ENCODE data around the gene LIME1. TPM values are rescaled to one million over a fixed set of nuclear protein-coding genes. Genes with fewer than 3 reads are reported as not detected.
A peak's percentile ranks its signal among the peaks of the same experiment; 100 is the strongest.
"Not testable (repeated sequence)": the region's sequence is repeated elsewhere in the genome, so short reads cannot be mapped to it uniquely, and the experiment has no call there.

The LIME1 gene
- total RNA-seq, 2 experiments from 2014 or later, result 14.7 to 17.6 TPM

DNA sequence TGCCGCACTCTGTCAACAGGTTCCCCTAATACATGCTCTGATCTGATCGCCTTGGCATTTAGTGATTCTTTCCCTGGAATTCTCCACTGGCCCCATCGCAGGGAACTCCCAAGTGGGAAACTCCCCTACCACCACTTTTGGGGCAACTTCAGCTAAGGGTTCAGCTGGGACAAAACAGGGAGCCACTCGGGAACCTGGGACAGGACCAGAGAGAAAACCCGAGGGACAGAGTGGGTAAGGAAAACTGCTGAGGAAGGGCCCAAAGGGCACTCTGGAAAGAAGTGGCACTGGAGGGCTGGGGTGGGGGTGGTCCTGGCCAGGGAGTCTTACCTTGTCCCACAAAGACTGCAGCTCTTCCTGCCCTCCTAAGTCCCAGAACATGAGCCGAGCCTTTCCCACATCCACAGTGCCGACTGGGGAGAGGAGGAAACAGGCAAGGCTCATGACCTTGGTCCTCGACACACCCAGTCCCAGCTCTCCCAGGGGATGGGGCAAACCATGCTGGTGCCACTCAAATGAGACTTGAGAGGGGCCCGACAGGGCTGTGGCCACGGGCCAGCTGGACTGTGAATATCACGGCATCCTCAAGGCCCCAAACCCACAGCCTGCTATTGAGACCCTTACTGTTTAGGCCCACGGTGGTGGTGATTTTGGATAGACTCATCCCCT lies 30.3 kb upstream of the LIME1 start:
- no peak for DNase-seq
- POLR2A ChIA-PET, result interaction anchor here (0.8 to 3.5 kb wide), 2 partner anchors 9 to 31 kb away, joined by 3 to 30 read pairs; partner anchors contain the start of genes LIME1 and SLC2A4RG
- Mint-ChIP-seq H3K36me3 (peaks cover 38% of the 10 kb centered on the region), H3K27ac (peak overlapping the region; percentile 94), H3K27me3 (no peaks in the 10 kb centered on the region), H3K4me1 (ENCODE audit: low read depth) (peaks cover 38% of the 10 kb centered on the region), H3K9me3 (no peaks in the 10 kb centered on the region), H3K4me3 (peak overlapping the region; percentile 93)
- CTCF ChIA-PET, result interaction anchor here (0.8 to 3.6 kb wide), 7 partner anchors 7 to 169 kb away, joined by 3 to 36 read pairs (median 13); partner anchors contain the start of genes LIME1, PTK6, SLC2A4RG and TPD52L2
- intact Hi-C loops (cut with micrococcal nuclease), result loop anchor here (2.0 kb wide), 3 partner anchors 31 to 159 kb away; partner anchors contain the start of genes LIME1 and TPD52L2

DNA sequence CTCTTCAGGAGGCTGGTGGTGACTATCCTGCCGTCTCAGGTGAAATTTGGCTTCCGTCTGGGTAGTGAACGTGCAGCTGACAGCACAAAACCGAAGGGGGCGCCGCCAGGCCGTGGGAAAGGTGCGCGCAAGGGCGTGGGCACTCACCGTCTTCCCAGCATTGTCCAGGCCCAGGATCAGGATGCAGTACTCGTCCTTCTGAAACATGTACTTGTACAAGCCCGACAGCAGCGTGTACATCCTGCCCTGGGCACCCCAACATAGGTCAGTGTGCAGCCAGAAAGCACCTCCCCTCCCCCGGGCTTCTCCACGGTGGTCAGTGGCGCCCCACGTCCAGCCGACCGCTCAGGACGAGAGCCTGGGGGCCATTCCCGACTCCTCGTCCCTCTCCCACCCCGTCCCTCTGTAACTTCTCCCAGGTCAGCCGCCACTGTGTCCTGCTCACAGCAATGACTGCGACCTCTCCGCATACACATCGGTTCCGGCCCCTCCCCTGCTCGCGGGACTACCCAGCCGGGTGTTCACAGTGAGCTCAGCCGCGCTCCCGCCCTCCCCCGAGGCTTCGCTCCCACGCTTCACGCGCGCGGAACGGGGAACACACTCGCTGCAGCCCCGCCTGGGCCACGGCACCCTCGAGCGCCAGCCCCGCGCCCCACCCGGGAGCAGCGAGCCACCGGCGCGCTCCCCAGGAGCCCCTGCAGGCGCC lies 29.5 kb upstream of the LIME1 start:
- H3K9me3 Mint-ChIP-seq, result peaks cover under 1% of the 10 kb centered on the region

DNA sequence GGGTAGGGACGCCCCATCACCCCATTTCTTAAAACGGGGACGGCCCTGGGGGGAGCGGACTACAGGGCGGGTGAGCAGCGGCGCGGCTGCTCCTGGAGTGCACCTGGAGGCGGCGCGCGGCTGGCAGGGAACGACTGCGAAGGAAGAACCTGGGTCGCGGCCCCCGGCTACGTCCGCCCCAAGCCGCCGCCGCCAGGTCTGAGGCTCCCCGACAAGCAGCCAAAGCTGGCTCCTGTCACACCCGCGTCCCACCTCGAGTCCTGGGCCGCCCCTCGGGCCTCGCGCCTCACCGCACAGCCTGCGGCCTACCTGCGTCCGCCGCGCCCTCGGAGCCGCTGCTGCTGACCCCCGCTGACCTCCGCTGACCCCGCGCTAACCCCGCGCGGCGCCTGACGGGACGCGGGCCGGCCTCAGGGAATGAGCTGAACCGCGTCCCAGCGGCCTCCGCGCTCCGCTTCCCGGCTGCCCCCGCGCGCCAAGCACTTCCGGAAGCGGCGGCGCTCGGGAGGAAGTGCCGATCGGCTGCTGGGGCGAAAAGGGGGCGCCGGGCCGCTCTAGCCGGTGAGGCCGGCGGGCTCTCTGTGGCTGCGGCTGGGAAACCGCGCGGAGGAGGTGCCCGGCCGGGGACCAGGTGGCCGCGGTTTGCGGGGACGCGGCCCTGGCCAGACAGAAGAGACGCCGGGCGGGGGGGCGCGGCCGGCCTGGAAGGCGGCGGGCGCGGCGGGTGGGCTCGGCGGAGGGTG lies 28.7 kb upstream of the LIME1 start, which contains the start of the genes ARFRP1 and ZGPAT:
ARFRP1 (minus strand) TSS at position 419 of the 743 bp plus-strand sequence. CDS start 885 bp downstream, outside the sequence.
ZGPAT (plus strand) TSS at position 482 of the 743 bp plus-strand sequence. CDS start 542 bp downstream, outside the sequence.
- Mint-ChIP-seq H3K4me3 (peak within 1 kb of the TSS; percentile 93), H3K4me1 (ENCODE audit: low read depth) (peaks cover 44% of the 10 kb centered on the region), H3K9me3 (peaks cover 3% of the 10 kb centered on the region), H3K27me3 (no peaks in the 10 kb centered on the region), H3K27ac (peak within 1 kb of the TSS; percentile 94), H3K36me3 (peaks cover 48% of the 10 kb centered on the region)
- ChIA-PET CTCF (interaction anchor here (0.7 to 3.6 kb wide), 23 partner anchors 9 to 273 kb away, joined by 3 to 36 read pairs (median 4); partner anchors contain the start of genes LIME1, PTK6, RTEL1 and SLC2A4RG), POLR2A (interaction anchor here (0.6 to 3.5 kb wide), 12 partner anchors 9 to 251 kb away, joined by 3 to 30 read pairs (median 4); partner anchors contain the start of genes LIME1, SLC2A4RG and TPD52L2)
- peak; percentile 93 for DNase-seq
- intact Hi-C loops (cut with micrococcal nuclease), result loop anchor here (1.0 to 2.0 kb wide), 6 partner anchors 29 to 249 kb away; partner anchors contain the start of genes LIME1, TPD52L2 and UCKL1

More for the DNA sequence above, 29.5 kb upstream of the LIME1 start:
- Mint-ChIP-seq H3K4me1 (ENCODE audit: low read depth) (peaks cover 39% of the 10 kb centered on the region), H3K27ac (peak overlapping the region; percentile 94), H3K27me3 (no peaks in the 10 kb centered on the region), H3K4me3 (peak overlapping the region; percentile 93), H3K36me3 (peaks cover 42% of the 10 kb centered on the region)
- ChIA-PET POLR2A (interaction anchor here (0.6 to 3.5 kb wide), 13 partner anchors 8 to 252 kb away, joined by 3 to 30 read pairs (median 4); partner anchors contain the start of genes LIME1, SLC2A4RG and TPD52L2), CTCF (interaction anchor here (1.0 to 3.6 kb wide), 19 partner anchors 8 to 273 kb away, joined by 3 to 36 read pairs (median 5); partner anchors contain the start of genes LIME1, PTK6, SLC2A4RG and TPD52L2)
- peak; percentile 80 for DNase-seq
- intact Hi-C loops (cut with micrococcal nuclease), result loop anchor here (1.0 to 2.0 kb wide), 6 partner anchors 30 to 249 kb away; partner anchors contain the start of genes LIME1, TPD52L2 and UCKL1

DNA sequence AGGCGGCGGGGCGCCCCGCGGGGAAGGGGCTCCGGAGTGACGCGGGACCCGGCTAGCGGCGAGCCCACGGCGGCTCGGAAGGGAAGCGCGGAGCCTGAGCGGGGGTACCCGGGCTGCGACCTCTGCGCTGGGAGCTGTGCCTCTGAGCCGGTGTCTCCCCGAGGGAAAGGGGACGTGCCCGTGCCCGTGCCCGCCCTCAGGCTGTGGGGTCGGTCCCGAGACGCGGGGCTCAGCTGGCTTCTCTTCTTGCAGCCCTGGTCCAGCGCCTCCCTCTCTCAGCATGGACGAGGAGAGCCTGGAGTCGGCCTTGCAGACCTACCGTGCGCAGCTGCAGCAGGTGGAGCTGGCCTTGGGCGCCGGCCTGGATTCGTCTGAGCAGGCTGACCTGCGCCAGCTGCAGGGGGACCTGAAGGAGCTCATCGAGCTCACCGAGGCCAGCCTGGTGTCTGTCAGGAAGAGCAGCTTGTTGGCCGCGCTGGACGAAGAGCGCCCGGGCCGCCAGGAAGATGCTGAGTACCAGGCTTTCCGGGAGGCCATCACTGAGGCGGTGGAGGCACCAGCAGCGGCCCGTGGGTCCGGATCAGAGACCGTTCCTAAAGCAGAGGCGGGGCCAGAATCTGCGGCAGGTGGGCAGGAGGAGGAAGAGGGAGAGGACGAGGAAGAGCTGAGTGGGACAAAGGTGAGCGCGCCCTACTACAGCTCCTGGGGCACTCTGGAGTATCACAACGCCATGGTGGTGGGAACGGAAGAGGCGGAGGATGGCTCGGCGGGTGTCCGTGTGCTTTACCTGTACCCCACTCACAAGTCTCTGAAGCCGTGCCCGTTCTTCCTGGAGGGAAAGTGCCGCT lies 27.9 kb upstream of the LIME1 start:
- Mint-ChIP-seq H3K27ac (peak overlapping the region; percentile 65), H3K27me3 (no peaks in the 10 kb centered on the region), H3K4me1 (ENCODE audit: low read depth) (peaks cover 46% of the 10 kb centered on the region), H3K36me3 (peaks cover 52% of the 10 kb centered on the region), H3K9me3 (peaks cover 3% of the 10 kb centered on the region), H3K4me3 (peak overlapping the region; percentile 73)
- ChIA-PET CTCF (interaction anchor here (0.7 to 3.6 kb wide), 20 partner anchors 10 to 272 kb away, joined by 3 to 36 read pairs (median 4); partner anchors contain the start of genes LIME1, PTK6, RTEL1 and SLC2A4RG), POLR2A (interaction anchor here (0.6 to 3.5 kb wide), 10 partner anchors 10 to 187 kb away, joined by 3 to 30 read pairs (median 4); partner anchors contain the start of genes LIME1, SLC2A4RG and TPD52L2)
- DNase-seq, result no peak
- intact Hi-C loops (cut with micrococcal nuclease), result no loop called here

DNA sequence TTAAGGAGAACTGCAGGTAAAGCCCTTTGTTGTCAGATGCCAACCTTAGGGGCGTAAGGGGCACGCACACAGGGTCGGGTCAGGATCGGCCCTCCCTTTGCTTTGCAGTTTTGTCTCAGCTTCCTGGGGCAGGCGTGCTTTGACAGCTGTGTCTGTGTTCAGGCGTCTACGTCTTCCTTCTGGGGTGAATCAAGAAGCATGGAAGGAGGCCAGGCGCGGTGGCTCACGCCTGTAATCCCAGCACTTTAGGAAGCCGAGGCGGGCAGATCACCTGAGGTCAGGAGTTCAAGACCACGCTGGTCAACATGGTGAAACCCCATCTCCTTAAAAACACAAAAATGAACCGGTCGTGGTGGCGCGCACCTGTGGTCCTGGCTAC lies 27.3 kb upstream of the LIME1 start:
- Mint-ChIP-seq H3K27ac (peak overlapping the region; percentile 65), H3K9me3 (peaks cover 3% of the 10 kb centered on the region), H3K27me3 (no peaks in the 10 kb centered on the region), H3K36me3 (peaks cover 53% of the 10 kb centered on the region), H3K4me1 (ENCODE audit: low read depth) (peaks cover 46% of the 10 kb centered on the region), H3K4me3 (peak overlapping the region; percentile 73)
- no peak for DNase-seq
- CTCF ChIA-PET, result interaction anchor here (0.7 to 2.2 kb wide), 3 partner anchors 11 to 77 kb away, joined by 3 to 8 read pairs (median 5); no protein-coding TSS in a partner anchor
- intact Hi-C loops (cut with micrococcal nuclease), result no loop called here
- POLR2A ChIA-PET, result interaction anchor here (2.0 to 3.5 kb wide), 3 partner anchors 10 to 28 kb away, joined by 9 to 30 read pairs (median 15); partner anchors contain the start of genes LIME1 and SLC2A4RG

DNA sequence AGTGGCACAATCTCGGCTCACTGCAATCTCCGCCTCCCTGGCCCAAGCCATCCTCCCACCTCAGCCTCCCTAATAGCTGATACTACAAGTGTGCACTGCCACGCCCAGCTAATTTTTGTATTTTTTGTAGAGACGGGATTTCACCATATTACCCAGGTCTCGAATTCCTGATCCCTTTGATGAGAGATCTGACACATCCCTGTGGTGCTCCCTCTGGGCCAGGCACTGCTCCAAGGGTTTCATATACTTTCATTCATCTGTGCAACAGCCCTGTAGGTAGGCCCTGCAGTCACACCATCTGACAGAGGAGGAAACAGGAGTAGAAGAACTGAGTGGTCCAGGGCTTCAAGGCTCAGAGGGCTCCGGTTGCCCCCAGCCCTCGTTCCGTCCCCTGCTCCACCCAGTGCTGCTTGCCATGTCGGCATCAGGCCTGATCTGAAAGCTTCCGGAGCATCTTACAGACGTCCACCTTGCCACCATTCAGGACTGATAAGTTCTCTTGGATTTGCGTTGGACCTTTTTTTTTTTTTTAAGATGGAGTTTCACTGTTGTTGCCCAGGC lies 25.3 kb upstream of the LIME1 start:
- Mint-ChIP-seq H3K27me3 (no peaks in the 10 kb centered on the region), H3K36me3 (peaks cover 57% of the 10 kb centered on the region), H3K27ac (no peak overlapping the region), H3K9me3 (peaks cover 13% of the 10 kb centered on the region), H3K4me3 (no peak overlapping the region), H3K4me1 (ENCODE audit: low read depth) (peaks cover 52% of the 10 kb centered on the region)
- intact Hi-C loops (cut with micrococcal nuclease), result no loop called here
- CTCF ChIA-PET, result interaction anchor here (0.9 kb wide), 1 partner anchor 75 kb away, joined by 3 read pairs; no protein-coding TSS in a partner anchor
- POLR2A ChIA-PET, result no interaction called here
- DNase-seq, result no peak

DNA sequence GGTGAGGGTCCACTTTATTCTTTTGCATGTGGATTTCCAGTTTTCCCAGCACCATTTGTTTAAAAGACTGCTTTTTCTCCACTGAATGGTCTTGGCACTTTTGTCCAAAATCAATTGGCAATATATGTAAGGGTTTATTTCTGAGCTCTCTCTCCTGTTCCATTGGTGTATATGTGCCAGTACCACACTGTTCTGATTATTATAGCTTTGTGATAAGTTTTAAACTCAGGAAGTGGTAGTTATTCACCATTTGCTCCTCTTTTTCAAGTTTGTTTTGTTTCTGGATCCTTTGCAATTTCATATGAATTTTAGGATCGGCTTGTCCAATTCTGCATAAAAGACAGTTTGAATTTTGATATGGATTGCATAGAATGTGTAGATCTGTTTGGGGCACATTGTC lies 24.3 kb upstream of the LIME1 start:
- peaks cover 60% of the 10 kb centered on the region for H3K36me3 Mint-ChIP-seq
- peaks cover 16% of the 10 kb centered on the region for H3K9me3 Mint-ChIP-seq
- intact Hi-C loops (cut with micrococcal nuclease), result no loop called here

DNA sequence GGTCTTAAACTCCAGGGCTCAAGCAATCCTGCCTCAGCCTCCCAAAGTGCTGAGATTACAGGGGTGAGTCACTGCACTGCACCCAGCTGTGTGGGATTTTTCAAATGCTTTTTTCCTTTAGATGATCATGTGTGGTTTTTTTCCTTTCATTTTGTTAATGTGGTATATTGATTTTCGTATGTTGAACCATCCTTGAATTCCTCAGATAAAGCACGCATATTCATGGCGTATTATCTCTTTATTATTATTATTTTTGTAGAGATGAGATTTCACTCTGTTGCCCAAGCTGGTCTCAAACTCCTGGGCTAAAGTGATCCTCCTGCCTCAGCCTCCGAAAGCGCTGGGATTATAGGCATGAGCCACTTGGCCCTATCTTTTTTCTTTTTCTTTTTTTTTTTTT lies 21.6 kb upstream of the LIME1 start:
- Mint-ChIP-seq H3K36me3 (peaks cover 61% of the 10 kb centered on the region), H3K4me1 (ENCODE audit: low read depth) (peaks cover 50% of the 10 kb centered on the region), H3K4me3 (no peak overlapping the region), H3K27me3 (no peaks in the 10 kb centered on the region), H3K9me3 (peaks cover 22% of the 10 kb centered on the region), H3K27ac (no peak overlapping the region)
- POLR2A ChIA-PET, result interaction anchor here (0.6 kb wide), 1 partner anchor 147 kb away, joined by 3 read pairs; no protein-coding TSS in a partner anchor
- CTCF ChIA-PET, result no interaction called here
- intact Hi-C loops (cut with micrococcal nuclease), result no loop called here
- DNase-seq, result no peak

More for the DNA sequence above, 24.3 kb upstream of the LIME1 start:
- Mint-ChIP-seq H3K27me3 (no peaks in the 10 kb centered on the region), H3K27ac (no peak overlapping the region), H3K4me3 (no peak overlapping the region), H3K4me1 (ENCODE audit: low read depth) (peaks cover 53% of the 10 kb centered on the region)
- DNase-seq, result no peak
- CTCF ChIA-PET, result no interaction called here
- POLR2A ChIA-PET, result no interaction called here

DNA sequence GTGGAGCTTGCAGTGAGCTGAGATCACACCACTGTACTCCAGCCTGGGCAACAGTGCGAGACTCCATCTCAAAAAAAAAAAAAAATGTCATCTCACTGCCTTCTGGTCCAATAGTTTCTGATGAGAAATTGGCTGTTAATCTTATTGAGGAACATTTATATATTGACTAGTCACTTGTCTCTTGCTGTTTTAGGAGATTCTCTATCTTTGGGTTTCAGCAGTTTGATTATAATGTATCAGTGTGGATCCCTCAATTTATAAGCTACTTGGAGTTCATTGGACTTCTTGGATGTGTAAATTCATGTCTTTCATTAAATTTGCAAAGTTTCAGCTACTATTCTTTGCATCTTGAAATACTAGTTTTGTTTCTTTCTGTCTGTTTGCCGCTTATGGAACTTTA lies 17.5 kb upstream of the LIME1 start:
- intact Hi-C loops (cut with micrococcal nuclease), result no loop called here
- Mint-ChIP-seq H3K36me3 (peaks cover 51% of the 10 kb centered on the region), H3K4me3 (no peak overlapping the region), H3K27ac (no peak overlapping the region), H3K4me1 (ENCODE audit: low read depth) (peaks cover 46% of the 10 kb centered on the region), H3K27me3 (no peaks in the 10 kb centered on the region), H3K9me3 (peaks cover 19% of the 10 kb centered on the region)
- ChIA-PET POLR2A (no interaction called here), CTCF (no interaction called here)
- DNase-seq, result no peak

DNA sequence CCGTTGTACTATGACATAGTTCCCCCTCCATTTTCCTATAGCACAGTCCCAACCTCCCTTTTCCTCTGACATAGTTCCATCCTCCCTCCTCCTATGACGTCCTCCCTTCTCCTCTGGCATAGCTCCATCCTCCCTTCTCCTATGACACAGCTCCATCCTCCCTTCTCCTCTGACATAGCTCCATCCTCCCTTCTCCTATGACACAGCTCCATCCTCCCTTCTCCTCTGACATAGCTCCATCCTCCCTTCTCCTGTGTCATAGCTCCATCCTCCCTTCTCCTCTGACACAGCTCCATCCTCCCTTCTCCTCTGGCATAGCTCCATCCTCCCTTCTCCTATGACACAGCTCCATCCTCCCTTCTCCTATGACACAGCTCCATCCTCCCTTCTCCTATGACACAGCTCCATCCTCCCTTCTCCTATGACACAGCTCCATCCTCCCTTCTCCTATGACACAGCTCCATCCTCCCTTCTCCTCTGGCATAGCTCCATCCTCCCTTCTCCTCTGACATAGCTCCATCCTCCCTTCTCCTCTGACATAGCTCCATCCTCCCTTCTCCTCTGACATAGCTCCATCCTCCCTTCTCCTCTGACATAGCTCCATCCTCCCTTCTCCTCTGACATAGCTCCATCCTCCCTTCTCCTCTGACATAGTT lies 13.4 kb upstream of the LIME1 start:
- Mint-ChIP-seq H3K4me1 (ENCODE audit: low read depth) (peaks cover 39% of the 10 kb centered on the region), H3K9me3 (peaks cover 15% of the 10 kb centered on the region), H3K36me3 (peaks cover 43% of the 10 kb centered on the region)
- H3K27me3 Mint-ChIP-seq; intact Hi-C loops (cut with micrococcal nuclease); POLR2A ChIA-PET; DNase-seq; H3K27ac Mint-ChIP-seq; H3K4me3 Mint-ChIP-seq: not testable (repeated sequence)
- CTCF ChIA-PET, result interaction anchor here (1.2 kb wide), 1 partner anchor 15 kb away, joined by 3 read pairs; the partner anchor contains the start of genes ARFRP1 and ZGPAT
